Measurements from ENCODE around the gene CHRFAM7A. TPM values are rescaled to one million over a fixed set of nuclear protein-coding genes. Genes with fewer than 3 reads are reported as not detected.
"Not testable (repeated sequence)": the region's sequence is repeated elsewhere in the genome, so short reads cannot be mapped to it uniquely, and the experiment has no call there.

CHRFAM7A gene
- polyA plus RNA-seq, 3 donors, result 1.5 to 5.9 (median 5.3) TPM

DNA sequence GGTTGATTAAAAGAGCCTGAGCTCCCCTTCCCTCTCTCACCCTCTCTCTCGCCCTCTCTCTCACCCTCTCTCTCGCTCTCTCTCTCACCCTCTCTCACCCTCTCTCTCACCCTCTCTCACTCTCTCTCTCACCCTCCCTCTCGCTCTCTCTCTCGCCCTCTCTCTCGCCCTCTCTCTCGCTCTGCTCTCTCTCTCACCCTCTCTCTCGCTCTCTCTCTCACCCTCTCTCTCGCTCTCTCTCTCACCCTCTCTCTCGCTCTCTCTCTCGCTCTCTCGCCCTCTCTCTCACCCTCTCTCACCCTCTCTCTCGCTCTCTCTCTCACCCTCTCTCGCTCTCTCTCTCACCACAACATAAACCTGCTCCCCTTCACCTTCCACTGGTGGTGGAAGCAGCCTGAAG lies 67.2 kb downstream of the CHRFAM7A start:
- DNase-seq, result not testable (repeated sequence)

- not testable (repeated sequence) for DNase-seq
Observed at GRCh38 chr15:30321063-30321462, 72.3 kb downstream of the CHRFAM7A start.

GRCh38 chr15:30315704-30316103 lies 77.6 kb downstream of the CHRFAM7A start:
- DNase-seq, result not testable (repeated sequence)

GRCh38 chr15:30310575-30310974 lies 82.8 kb downstream of the CHRFAM7A start:
- not testable (repeated sequence) for DNase-seq

Other genes starting within 250 kb of the CHRFAM7A start
- 10 to 100 TPM in 1 of 3 donors, 1 to 10 TPM in 2; 4.7 to 11.7 (median 8.0) TPM for gene GOLGA8R, start 20.7 kb upstream of the CHRFAM7A start, polyA plus RNA-seq (ENCODE audit: insufficient read length in 3 of 3)
- 1 to 10 TPM in 2 of 3 donors, under 1 TPM in 1; 0.78 to 6.9 (median 2.6) TPM for gene GOLGA8Q, start 158.5 kb upstream of the CHRFAM7A start, polyA plus RNA-seq (ENCODE audit: insufficient read length in 3 of 3)
- 1 to 10 TPM in 2 of 3 donors, under 1 TPM in 1; 0.70 to 2.1 (median 1.6) TPM for gene GOLGA8H, start 210.5 kb upstream of the CHRFAM7A start, polyA plus RNA-seq (ENCODE audit: insufficient read length in 3 of 3)

All from renal pelvis (tissue), 4 donors.